Measurements from ENCODE around the gene DYSF.

The DYSF gene

GRCh38 chr2:71560638-71561011 is 107.3 kb downstream of the DYSF start:
- DNase-seq (ENCODE audit: low read depth): no peak
- H3K4me3 ChIP-seq (ENCODE audit: low read depth, low read length): no peak overlapping the region
- TF ChIP-seq CTCF (IDR thresholded peaks at IDR 0.05; ENCODE audit: low read depth, low read length, missing control alignments): no peak

GRCh38 chr2:71561441-71562267 is 108.3 kb downstream of the DYSF start:
- DNase-seq (ENCODE audit: low read depth): no peak
- H3K4me3 ChIP-seq (ENCODE audit: low read depth, low read length): no peak overlapping the region
- TF ChIP-seq CTCF (IDR thresholded peaks at IDR 0.05; ENCODE audit: low read depth, low read length, missing control alignments): no peak

GRCh38 chr2:71562518-71562917 is 109.2 kb downstream of the DYSF start:
- no peak for TF ChIP-seq CTCF (IDR thresholded peaks at IDR 0.05; ENCODE audit: low read depth, low read length, missing control alignments)
- no peak overlapping the region for H3K4me3 ChIP-seq (ENCODE audit: low read depth, low read length)
- DNase-seq (ENCODE audit: low read depth): no peak

GRCh38 chr2:71563872-71564271 is 110.5 kb downstream of the DYSF start:
- no peak for TF ChIP-seq CTCF (IDR thresholded peaks at IDR 0.05; ENCODE audit: low read depth, low read length, missing control alignments)
- DNase-seq (ENCODE audit: low read depth): no peak
- H3K4me3 ChIP-seq (ENCODE audit: low read depth, low read length): no peak overlapping the region

- no peak for TF ChIP-seq CTCF (IDR thresholded peaks at IDR 0.05; ENCODE audit: low read depth, low read length, missing control alignments)
- no peak overlapping the region for H3K4me3 ChIP-seq (ENCODE audit: low read depth, low read length)
- DNase-seq (ENCODE audit: low read depth): no peak
Observed at GRCh38 chr2:71564361-71564760, 111.0 kb downstream of the DYSF start.

- no peak for DNase-seq (ENCODE audit: low read depth)
- no peak overlapping the region for H3K4me3 ChIP-seq (ENCODE audit: low read depth, low read length)
- TF ChIP-seq CTCF (IDR thresholded peaks at IDR 0.05; ENCODE audit: low read depth, low read length, missing control alignments): no peak
Observed at GRCh38 chr2:71564790-71565189, 111.4 kb downstream of the DYSF start.

- H3K4me3 ChIP-seq (ENCODE audit: low read depth, low read length): no peak overlapping the region
- no peak for TF ChIP-seq CTCF (IDR thresholded peaks at IDR 0.05; ENCODE audit: low read depth, low read length, missing control alignments)
- no peak for DNase-seq (ENCODE audit: low read depth)
Observed at GRCh38 chr2:71566372-71566771, 113.0 kb downstream of the DYSF start.
